H1 (cell line): ENCODE results near the gene PPP1R27. TPM values are rescaled to one million over a fixed set of nuclear protein-coding genes. Genes with fewer than 3 reads are reported as not detected.

ENCODE experiments used
- CTCF ChIA-PET: fragments of 300-600 bp; sonication (Branson Sonifier 250); formaldehyde crosslinking; loops from one replicate; lab custom pipeline; 2021; ENCODE audit not compliant: partially characterized antibody; lab: Charles Lee
- POLR2A ChIA-PET: fragments of 300-600 bp; sonication (Branson Sonifier 250); formaldehyde crosslinking; loops from one replicate; lab custom pipeline; 2021; ENCODE audit warnings: inconsistent platforms; ENCODE audit not compliant: partially characterized antibody; lab: Charles Lee
- DNase-seq, 2 experiments: peaks; one replicate each; pipeline versions ENCODE4 v3.0.0 to v3.0.0-alpha.2; 2010 to 2022; ENCODE audit warnings: low spot score in 2 of 2, low read depth in 1 of 2, mixed read lengths in 1 of 2
- FAIRE-seq: peaks from 2 replicates; lab custom pipeline; 2011; peaks lifted over from hg19 to GRCh38; lab: Jason Lieb, UNC
- H2AFZ ChIP-seq: 2 replicates; pipeline ENCODE4 v1.8.1; 2012; ENCODE audit warnings: low read length, inconsistent platforms
- H2AK5ac ChIP-seq: 2 replicates; pipeline ENCODE4 v1.6.1; 2013; ENCODE audit warnings: low read depth, low read length
- H2BK120ac ChIP-seq: replicated peaks from 2 replicates; pipeline ENCODE3; 2013; ENCODE audit warnings: low read depth, low read length, inconsistent platforms
- H2BK12ac ChIP-seq: 2 replicates; pipeline ENCODE4 v1.6.1; 2013; ENCODE audit warnings: low read depth, low read length
- H2BK15ac ChIP-seq: 2 replicates; pipeline ENCODE4 v1.6.1; 2013; ENCODE audit warnings: low read length
- H2BK20ac ChIP-seq: 2 replicates; pipeline ENCODE4 v1.6.1; 2013; ENCODE audit warnings: low read length
- H2BK5ac ChIP-seq: 2 replicates; pipeline ENCODE4 v1.6.1; 2013; ENCODE audit warnings: low read depth, low read length
- H3K14ac ChIP-seq: 2 replicates; pipeline ENCODE4 v1.6.1; 2013; ENCODE audit warnings: inconsistent platforms; ENCODE audit not compliant: insufficient read length
- H3K18ac ChIP-seq: 2 replicates; pipeline ENCODE4 v1.6.1; 2013; ENCODE audit warnings: low read length; ENCODE audit errors: extremely low read depth
- H3K23ac ChIP-seq: 2 replicates; pipeline ENCODE4 v1.6.1; 2013; ENCODE audit warnings: inconsistent platforms; ENCODE audit not compliant: insufficient read length
- H3K23me2 ChIP-seq: 2 replicates; pipeline ENCODE4 v1.6.1; 2013; ENCODE audit warnings: low read depth, low read length
- H3K27ac ChIP-seq: 2 replicates; pipeline ENCODE4 v1.6.1; 2011; ENCODE audit warnings: low read depth, low read length, inconsistent platforms
- H3K27me3 ChIP-seq, 4 experiments: replicated peaks in 1 of 4; 1 replicate in 1 of 4; 2 replicates in 3 of 4; pipeline versions ENCODE4 v1.6.1 to v1.8.1; 2011 to 2013; ENCODE audit warnings: low read length in 3 of 4, mild to moderate bottlenecking in 3 of 4, inconsistent platforms in 2 of 4, mixed read lengths in 2 of 4, moderate library complexity in 1 of 4; ENCODE audit not compliant: control insufficient read depth in 3 of 4, insufficient read depth in 3 of 4; ENCODE audit errors: extremely low read depth in 1 of 4
- H3K36me3 ChIP-seq, 4 experiments: 2 replicates each; pipeline versions ENCODE4 v1.6.1 to v1.8.1; 2011 to 2013; ENCODE audit warnings: mild to moderate bottlenecking in 4 of 4, low read length in 3 of 4, moderate library complexity in 2 of 4, control low read depth in 1 of 4, inconsistent platforms in 1 of 4; ENCODE audit not compliant: insufficient read depth in 4 of 4, control insufficient read depth in 2 of 4
- H3K4ac ChIP-seq: replicated peaks from 2 replicates; pipeline ENCODE3; 2013; ENCODE audit warnings: low read length, low read depth, mixed read lengths, inconsistent platforms; ENCODE audit not compliant: insufficient read length
- H3K4me1 ChIP-seq, 4 experiments: replicated peaks in 1 of 4; 1 replicate in 1 of 4; 2 replicates in 3 of 4; pipeline versions ENCODE4 v1.6.1 to v1.8.1; 2011 to 2013; ENCODE audit warnings: low read length in 3 of 4, inconsistent platforms in 2 of 4, mixed read lengths in 1 of 4; ENCODE audit not compliant: insufficient read depth in 4 of 4, control insufficient read depth in 3 of 4
- H3K4me2 ChIP-seq, 2 experiments: 2 replicates each; pipeline versions ENCODE4 v1.6.1 to v1.8.1; 2011 to 2013; ENCODE audit warnings: low read depth in 2 of 2, low read length in 2 of 2, control low read depth in 1 of 2, inconsistent platforms in 1 of 2, mild to moderate bottlenecking in 1 of 2; ENCODE audit not compliant: insufficient read depth in 1 of 2
- H3K4me3 ChIP-seq, 4 experiments: fragments of 200-600, 300-600 bp in 1 of 4; sonication (generic), shearing (Covaris generic), sonication (Bioruptor Twin) in 1 of 4; 2 replicates each; pipeline versions ENCODE4 v1.5.1 to v1.8.1; 2011 to 2016; ENCODE audit warnings: low read length in 4 of 4, low read depth in 3 of 4, control low read depth in 2 of 4, inconsistent platforms in 2 of 4, mild to moderate bottlenecking in 2 of 4, mixed read lengths in 1 of 4, moderate library complexity in 1 of 4; ENCODE audit not compliant: insufficient read depth in 2 of 4; ENCODE audit errors: extremely low read depth in 1 of 4
- H3K56ac ChIP-seq: replicated peaks from 2 replicates; pipeline ENCODE3; 2013; ENCODE audit warnings: low read depth, mild to moderate bottlenecking, mixed read lengths, low read length, inconsistent platforms; ENCODE audit not compliant: insufficient read length
- H3K79me1 ChIP-seq: 2 replicates; pipeline ENCODE4 v1.6.1; 2013; ENCODE audit warnings: low read depth, low read length, control low read depth
- H3K79me2 ChIP-seq, 2 experiments: 2 replicates each; pipeline versions ENCODE4 v1.6.1 to v1.8.1; 2012 to 2013; ENCODE audit warnings: low read length in 2 of 2, mild to moderate bottlenecking in 2 of 2, inconsistent platforms in 1 of 2; ENCODE audit not compliant: insufficient read depth in 2 of 2, control insufficient read depth in 1 of 2
- H3K9ac ChIP-seq, 4 experiments: replicated peaks in 1 of 4; 1 replicate in 1 of 4; 2 replicates in 3 of 4; pipeline versions ENCODE4 v1.6.1 to v1.8.1; 2011 to 2013; ENCODE audit warnings: low read depth in 3 of 4, low read length in 3 of 4, control low read depth in 2 of 4, mild to moderate bottlenecking in 2 of 4, moderate library complexity in 2 of 4, inconsistent platforms in 1 of 4; ENCODE audit errors: extremely low read depth in 1 of 4
- H3K9me3 ChIP-seq, 2 experiments: 2 replicates each; pipeline versions ENCODE4 v1.6.1 to v1.8.1; 2012 to 2013; ENCODE audit warnings: mild to moderate bottlenecking in 2 of 2, moderate library complexity in 2 of 2, control low read depth in 1 of 2, inconsistent platforms in 1 of 2, low read depth in 1 of 2, low read length in 1 of 2, mixed read lengths in 1 of 2; ENCODE audit not compliant: insufficient read depth in 2 of 2
- H4K20me1 ChIP-seq, 2 experiments: replicated peaks in 1 of 2; 2 replicates each; pipeline versions ENCODE3 to v1.8.1; 2011 to 2013; ENCODE audit warnings: inconsistent platforms in 2 of 2, low read length in 2 of 2, mild to moderate bottlenecking in 1 of 2; ENCODE audit not compliant: insufficient read depth in 2 of 2, control insufficient read depth in 1 of 2
- H4K5ac ChIP-seq: 2 replicates; pipeline ENCODE4 v1.6.1; 2013; ENCODE audit warnings: low read length, low read depth, mixed read lengths, inconsistent platforms; ENCODE audit not compliant: insufficient read length
- H4K8ac ChIP-seq: 2 replicates; pipeline ENCODE4 v1.8.0; 2013; ENCODE audit warnings: mild to moderate bottlenecking, moderate library complexity, low read length, inconsistent platforms; ENCODE audit not compliant: insufficient read depth; ENCODE audit errors: extremely low read depth
- H4K91ac ChIP-seq: replicated peaks from 2 replicates; pipeline ENCODE3; 2013; ENCODE audit warnings: low read length, mixed read lengths, inconsistent platforms; ENCODE audit not compliant: insufficient read length
- ASH2L ChIP-seq: fragments of 200-600, 300-600 bp; sonication (generic); IDR thresholded peaks from one replicate; pipeline ENCODE4 v1.7.1; 2017; ENCODE audit warnings: low read length
- BCL11A ChIP-seq, 2 experiments: IDR thresholded peaks; one replicate each; pipeline ENCODE4 v1.6.1; 2011; ENCODE audit warnings: low read depth in 2 of 2, low read length in 2 of 2, mild to moderate bottlenecking in 2 of 2
- GABPA ChIP-seq: IDR thresholded peaks from 2 replicates; pipeline ENCODE4 v1.6.1; 2011; ENCODE audit warnings: mild to moderate bottlenecking, low read length, moderate library complexity, borderline replicate concordance; ENCODE audit not compliant: insufficient read depth
- GTF2F1 ChIP-seq: IDR thresholded peaks from 2 replicates; pipeline ENCODE4 v1.6.1; 2012; ENCODE audit warnings: low read depth, low read length, improper control_type of control experiment, borderline replicate concordance
- HDAC2 ChIP-seq, 2 experiments: fragments of 300-600 bp in 1 of 2; sonication (generic) in 1 of 2; IDR thresholded peaks; 2 replicates each; pipeline ENCODE4 v1.6.1; 2011 to 2012; ENCODE audit warnings: low read depth in 2 of 2, low read length in 2 of 2, mild to moderate bottlenecking in 2 of 2, moderate library complexity in 2 of 2, borderline replicate concordance in 1 of 2, inconsistent platforms in 1 of 2
- POLR2A ChIP-seq, 2 experiments: IDR thresholded peaks; 1 replicate in 1 of 2; 2 replicates in 1 of 2; pipeline ENCODE4 v1.6.1; 2011; ENCODE audit warnings: low read depth in 2 of 2, low read length in 2 of 2, mild to moderate bottlenecking in 2 of 2; ENCODE audit errors: control extremely low read depth in 1 of 2
- RBBP5 ChIP-seq: IDR thresholded peaks from 2 replicates; pipeline ENCODE4 v1.7.1; 2012; ENCODE audit warnings: low read depth, mild to moderate bottlenecking, inconsistent platforms, low read length, moderate library complexity, borderline replicate concordance
- RFX5 ChIP-seq: IDR thresholded peaks from 2 replicates; pipeline ENCODE4 v1.6.1; 2011; ENCODE audit warnings: low read depth, low read length, improper control_type of control experiment, borderline replicate concordance
- SIN3A ChIP-seq, 2 experiments: IDR thresholded peaks in 1 of 2; conservative IDR thresholded peaks in 1 of 2; 2 replicates each; pipeline ENCODE4 v1.6.1; 2011 to 2012; ENCODE audit warnings: low read length in 2 of 2, improper control_type of control experiment in 1 of 2, low read depth in 1 of 2, mild to moderate bottlenecking in 1 of 2
- SP1 ChIP-seq: IDR thresholded peaks from 2 replicates; pipeline ENCODE4 v1.6.1; 2011; ENCODE audit warnings: low read depth, low read length
- SRF ChIP-seq: IDR thresholded peaks from 2 replicates; pipeline ENCODE4 v1.6.1; 2011; ENCODE audit warnings: mild to moderate bottlenecking, low read depth, low read length, moderate library complexity
- YY1 ChIP-seq: IDR thresholded peaks from 2 replicates; pipeline ENCODE4 v1.6.1; 2011; ENCODE audit warnings: low read depth, mild to moderate bottlenecking, low read length
- WGBS, 2 experiments: shearing (Covaris generic) in 1 of 2; methylation state at CpG; one replicate each; pipeline versions ENCODE4 v1.1.6 to v1.1.7; 2013 to 2015; ENCODE audit warnings: low lambda C conversion rate in 2 of 2, mixed read lengths in 2 of 2, inconsistent platforms in 1 of 2, low coverage in 1 of 2, missing lambda C conversion rate in 1 of 2; ENCODE audit not compliant: insufficient replicate concordance in 2 of 2, insufficient coverage in 1 of 2, insufficient read length in 1 of 2; ENCODE audit errors: extremely low coverage in 1 of 2, missing lambda C conversion rate in 1 of 2; 5-methylcytosine and 5-hydroxymethylcytosine counted together
- polyA plus RNA-seq, 7 experiments: library from polyadenylated mRNA; depleted of rRNA in 3 of 7; stranded (reverse) in 5 of 7; unstranded in 2 of 7; fragments of >200 nt in 5 of 7; fragments of 200-250 nt in 2 of 7; gene quantifications; 1 replicate in 5 of 7; 2 replicates in 1 of 7; 4 replicates in 1 of 7; pipeline versions ENCODE4 v1.2.1 to v1.2.3, GENCODE V29; 2011 to 2013; ENCODE audit warnings: missing spikeins in 2 of 7, mixed read lengths in 2 of 7
- total RNA-seq: library from RNA; stranded (reverse); fragmentation: NEBNext Ultra II Directional; extraction: Animal tissue kit (Norgen Biotek cat#: 25700); gene quantifications from 2 replicates; pipeline ENCODE4 v1.2.1, GENCODE V29; 2021

The PPP1R27 gene
- total and polyA plus RNA-seq, 2 of the 8 experiments (the other 6 are each of a cell fraction or from before 2014, with no cell fraction given): 0.27 TPM; not detected in 1

DNA sequence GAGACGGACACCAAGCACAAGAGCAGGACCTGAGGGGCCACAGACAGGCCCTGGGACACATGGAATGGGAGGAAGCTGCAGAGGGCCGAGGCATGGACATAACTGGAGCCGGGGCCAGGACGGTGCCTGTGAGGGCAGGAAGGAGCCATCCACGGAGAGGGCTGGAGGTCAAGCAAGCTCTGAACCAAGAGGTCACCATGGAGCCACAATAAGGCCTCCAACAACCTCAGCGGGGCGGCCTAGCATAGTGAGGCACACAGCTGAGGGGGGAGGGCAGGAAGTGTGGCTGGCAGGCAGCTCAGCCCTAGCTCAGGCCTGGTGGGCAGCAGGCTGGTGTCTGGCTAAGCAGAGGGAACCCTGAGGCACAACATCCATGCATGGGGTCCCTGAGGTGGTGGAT is 6.2 kb downstream of the PPP1R27 start:
- peaks cover 6% of the 10 kb centered on the region for H3K23me2 ChIP-seq
- WGBS, 2 experiments: 90% methylated on average over 7 of the region's 7 CpGs; no CpG with 5 or more reads in 1 of the 2 experiments
- 0 out of 2 replicates have a peak overlapping the region, but pooled peaks have one; percentile 14 for H4K8ac ChIP-seq
- TF ChIP-seq SIN3A (conservative IDR thresholded peaks at IDR 0.05 in 1 of 2, IDR thresholded peaks at IDR 0.05 in 1 of 2; ENCODE audit: low read depth in 1 of 2, low read length in 2 of 2) (no peak), YY1 (no peak), SRF (no peak), GTF2F1 (no peak), RFX5 (no peak), POLR2A (IDR thresholded peaks at IDR 0.05; ENCODE audit: control extremely low read depth in 1 of 2, low read depth in 2 of 2, low read length in 2 of 2) (no peak), RBBP5 (no peak), SP1 (no peak), GABPA (no peak), ASH2L (no peak), BCL11A (IDR thresholded peaks at IDR 0.05; ENCODE audit: low read depth in 2 of 2, low read length in 2 of 2) (no peak), HDAC2 (IDR thresholded peaks at IDR 0.05; ENCODE audit: borderline replicate concordance in 1 of 2, low read depth in 2 of 2, low read length in 2 of 2) (no peak)
- H2AFZ ChIP-seq: no peak overlapping the region
- no peak overlapping the region for H2BK12ac ChIP-seq
- H3K56ac ChIP-seq: no peak overlapping the region
- no peak overlapping the region for H4K5ac ChIP-seq
- H3K4me1 ChIP-seq: peaks cover 0 to 17% (median 11%) of the 10 kb centered on the region in 4 experiments; a peak in 5 of 7 replicates
- DNase-seq (no peak), FAIRE-seq (no peak)
- H3K9ac ChIP-seq: no peak overlapping the region
- H2BK120ac ChIP-seq: no peak overlapping the region
- no peak overlapping the region for H2BK15ac ChIP-seq
- H3K27ac ChIP-seq: no peak overlapping the region
- no peaks in the 10 kb centered on the region; a peak in 1 of 8 replicates for H3K36me3 ChIP-seq
- 0 out of 7 replicates have a peak, but pooled peaks cover 0 to 2% (median 0%) of the 10 kb centered on the region in 4 experiments for H3K27me3 ChIP-seq
- H3K4me3 ChIP-seq: no peak overlapping the region
- no peak overlapping the region for H3K23ac ChIP-seq
- no peak overlapping the region for H2BK20ac ChIP-seq
- no peak overlapping the region for H3K14ac ChIP-seq
- H2AK5ac ChIP-seq: no peak overlapping the region
- no peak overlapping the region for H3K4ac ChIP-seq
- H3K79me1 ChIP-seq: peaks cover 12% of the 10 kb centered on the region
- no peak overlapping the region for H3K18ac ChIP-seq
- POLR2A ChIA-PET: interaction anchor here (0.5 to 2.0 kb wide), 6 partner anchors 9 to 104 kb away, joined by 3 to 13 read pairs (median 3); no protein-coding TSS in a partner anchor
- H4K91ac ChIP-seq: no peak overlapping the region
- no peaks in the 10 kb centered on the region for H3K9me3 ChIP-seq
- no peak overlapping the region for H3K4me2 ChIP-seq
- peak overlapping the region; percentile 35; the same call in 1 of the 2 replicates for H2BK5ac ChIP-seq
- CTCF ChIA-PET: interaction anchor here (0.6 to 2.0 kb wide), 8 partner anchors 11 to 201 kb away, joined by 3 to 7 read pairs (median 4); no protein-coding TSS in a partner anchor
- peaks cover 2 to 26% of the 10 kb centered on the region in 2 experiments for H4K20me1 ChIP-seq
- peaks cover 0 to 12% of the 10 kb centered on the region in 2 experiments; a peak in 1 of 4 replicates for H3K79me2 ChIP-seq
